NCI-H460 (cell line): ENCODE data around the gene HMX2. TPM values are rescaled to one million over a fixed set of nuclear protein-coding genes. Genes with fewer than 3 reads are reported as not detected.

Experiments used
- DNase-seq: peaks from one replicate; pipeline ENCODE4 v3.0.0-alpha.2; 2016; ENCODE audit warnings: low read depth; ENCODE audit errors: extremely low read depth
- total RNA-seq: library from RNA; depleted of rRNA; stranded (reverse); fragments of >200 nt; shearing (Covaris generic); gene quantifications from 2 replicates; pipeline ENCODE4 v1.2.3, GENCODE V29; 2014

Gene HMX2
- total RNA-seq, 1 experiment from 2014 or later: 1.1 TPM

DNA sequence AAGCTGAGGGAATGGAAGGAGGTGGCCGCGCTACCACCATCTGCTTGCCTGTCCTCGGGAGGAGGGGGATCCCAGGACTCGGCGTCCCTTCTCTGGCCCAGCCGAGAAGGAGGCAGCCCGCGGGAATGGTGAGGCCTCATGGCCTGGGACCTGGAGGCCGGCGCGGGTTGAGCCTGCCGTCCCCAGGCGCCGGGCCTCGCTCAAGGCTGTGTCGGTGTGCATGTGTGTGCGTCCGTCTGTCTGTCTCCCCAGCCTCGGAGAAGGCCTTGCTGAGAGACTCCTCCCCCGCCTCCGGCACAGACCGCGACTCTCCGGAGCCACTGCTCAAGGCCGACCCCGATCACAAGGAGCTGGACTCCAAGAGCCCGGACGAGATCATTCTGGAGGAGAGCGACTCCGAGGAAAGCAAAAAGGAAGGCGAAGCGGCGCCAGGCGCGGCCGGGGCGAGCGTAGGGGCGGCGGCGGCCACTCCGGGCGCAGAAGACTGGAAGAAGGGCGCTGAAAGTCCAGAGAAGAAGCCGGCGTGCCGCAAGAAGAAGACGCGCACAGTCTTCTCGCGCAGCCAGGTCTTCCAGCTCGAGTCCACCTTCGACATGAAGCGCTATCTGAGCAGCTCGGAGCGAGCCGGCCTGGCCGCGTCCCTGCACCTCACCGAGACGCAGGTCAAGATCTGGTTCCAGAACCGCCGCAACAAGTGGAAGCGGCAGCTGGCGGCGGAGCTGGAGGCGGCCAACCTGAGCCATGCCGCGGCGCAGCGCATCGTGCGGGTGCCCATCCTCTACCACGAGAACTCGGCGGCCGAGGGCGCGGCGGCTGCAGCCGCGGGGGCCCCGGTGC lies 10.9 kb upstream of the HMX2 start:
- no peak for DNase-seq

GRCh38 chr10:123139165-123139520 lies 8.8 kb upstream of the HMX2 start:
- DNase-seq: no peak

GRCh38 chr10:123139521-123140163 lies 8.3 kb upstream of the HMX2 start:
- DNase-seq: peak; percentile 83

DNA sequence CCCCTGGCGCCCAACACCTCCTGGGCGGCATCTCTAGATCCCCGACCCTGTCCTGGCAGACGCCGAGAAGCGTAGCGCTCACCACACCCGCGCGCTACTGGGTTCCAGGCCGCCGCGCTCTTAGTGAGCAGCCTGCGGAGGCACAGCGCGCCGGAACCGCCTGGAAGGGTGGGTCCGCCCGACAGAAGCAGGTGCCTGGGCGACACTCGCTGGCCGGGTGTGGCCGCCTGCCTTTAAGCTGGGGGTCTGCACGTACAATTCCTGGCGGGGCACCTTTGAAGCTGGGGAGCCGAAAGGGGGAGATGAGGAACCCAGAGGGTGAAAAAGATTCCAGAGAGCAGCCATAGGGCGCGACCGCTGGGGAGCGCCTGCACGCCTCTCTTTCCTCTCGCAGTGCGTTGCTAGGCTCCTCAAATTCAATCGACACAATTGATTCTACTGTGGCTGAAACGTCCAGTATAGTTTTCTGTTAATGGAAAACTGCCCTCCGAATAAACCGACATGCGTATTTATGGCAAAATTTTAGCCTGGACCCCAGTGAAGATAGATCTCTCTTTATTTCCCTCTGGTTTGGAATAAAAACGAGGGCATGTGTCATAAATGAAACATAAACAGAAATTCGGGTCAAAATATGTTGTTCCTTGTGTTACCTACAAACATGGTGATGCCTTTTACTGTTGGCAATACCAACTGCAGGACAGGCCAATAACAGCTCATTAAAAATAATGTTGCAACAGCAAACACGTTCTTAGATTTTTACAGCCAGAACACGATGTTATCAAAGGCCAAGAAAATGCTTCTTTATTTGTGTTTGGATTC lies 7.6 kb upstream of the HMX2 start:
- no peak for DNase-seq

- DNase-seq: no peak
Measured at GRCh38 chr10:123140983-123141390, 6.9 kb upstream of the HMX2 start.

GRCh38 chr10:123141791-123142700 lies 5.9 kb upstream of the HMX2 start:
- DNase-seq: no peak

DNA sequence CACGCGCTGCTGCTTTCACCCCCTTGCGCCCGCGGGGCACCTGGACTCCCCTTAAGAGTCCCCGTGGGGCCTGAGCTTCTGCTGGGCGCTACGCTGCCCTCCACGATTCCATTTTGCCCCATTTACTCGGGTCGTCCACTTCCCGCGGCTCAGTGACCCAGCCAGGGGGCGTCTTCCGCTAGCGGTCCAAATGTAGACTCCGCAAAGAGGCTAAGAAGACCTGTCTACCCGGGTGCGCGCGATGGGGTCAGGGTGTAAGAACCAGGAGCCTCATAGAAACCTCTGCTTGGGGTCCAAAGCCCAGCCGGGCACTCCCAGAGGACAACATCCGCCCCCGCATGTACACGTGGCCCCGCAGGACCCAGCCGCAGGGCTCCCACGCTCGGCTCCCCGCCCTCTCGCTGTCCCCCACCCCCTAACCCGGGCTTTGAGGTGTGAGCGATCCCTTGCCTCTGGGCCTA lies 5.2 kb upstream of the HMX2 start:
- no peak for DNase-seq

DNA sequence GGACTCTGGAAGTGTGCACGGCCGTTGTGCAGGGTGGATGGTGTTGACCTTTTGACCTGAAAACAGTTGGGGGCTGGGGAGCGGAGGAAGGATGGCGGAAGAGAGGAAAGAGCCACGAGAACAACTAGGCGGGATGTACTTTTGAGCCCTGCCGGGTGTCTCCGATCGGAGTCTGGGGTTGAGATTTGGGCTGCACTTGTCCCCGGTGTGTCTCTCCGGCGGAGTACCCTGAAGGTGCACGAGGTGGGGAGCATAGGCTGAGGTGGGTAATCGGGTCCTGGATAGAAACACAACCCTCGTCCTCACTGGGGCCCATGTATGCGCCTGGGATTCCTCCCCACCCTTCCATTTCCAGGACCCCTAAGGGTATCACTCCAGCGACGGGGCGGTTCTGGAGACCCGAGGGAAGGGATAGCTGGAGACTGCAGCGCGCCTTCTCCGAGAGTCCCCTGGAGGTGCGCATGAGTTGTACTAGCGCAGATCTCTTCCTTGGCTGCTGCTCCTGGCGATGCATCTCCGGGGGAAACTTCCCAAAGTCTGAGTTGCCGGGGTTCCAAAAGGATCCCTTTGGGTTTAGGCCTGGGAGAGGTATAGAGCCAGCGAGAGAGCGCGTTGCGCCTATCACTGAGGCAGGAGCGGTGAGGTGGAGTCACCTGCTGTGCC lies 4.6 kb upstream of the HMX2 start:
- no peak for DNase-seq

- DNase-seq: no peak
Measured at GRCh38 chr10:123143825-123144168, 4.1 kb upstream of the HMX2 start.

GRCh38 chr10:123144697-123145541 lies 3.0 kb upstream of the HMX2 start:
- no peak for DNase-seq

GRCh38 chr10:123145542-123146012 lies 2.4 kb upstream of the HMX2 start:
- no peak for DNase-seq

- DNase-seq: no peak
Measured at GRCh38 chr10:123146013-123146893, 1.7 kb upstream of the HMX2 start.

DNA sequence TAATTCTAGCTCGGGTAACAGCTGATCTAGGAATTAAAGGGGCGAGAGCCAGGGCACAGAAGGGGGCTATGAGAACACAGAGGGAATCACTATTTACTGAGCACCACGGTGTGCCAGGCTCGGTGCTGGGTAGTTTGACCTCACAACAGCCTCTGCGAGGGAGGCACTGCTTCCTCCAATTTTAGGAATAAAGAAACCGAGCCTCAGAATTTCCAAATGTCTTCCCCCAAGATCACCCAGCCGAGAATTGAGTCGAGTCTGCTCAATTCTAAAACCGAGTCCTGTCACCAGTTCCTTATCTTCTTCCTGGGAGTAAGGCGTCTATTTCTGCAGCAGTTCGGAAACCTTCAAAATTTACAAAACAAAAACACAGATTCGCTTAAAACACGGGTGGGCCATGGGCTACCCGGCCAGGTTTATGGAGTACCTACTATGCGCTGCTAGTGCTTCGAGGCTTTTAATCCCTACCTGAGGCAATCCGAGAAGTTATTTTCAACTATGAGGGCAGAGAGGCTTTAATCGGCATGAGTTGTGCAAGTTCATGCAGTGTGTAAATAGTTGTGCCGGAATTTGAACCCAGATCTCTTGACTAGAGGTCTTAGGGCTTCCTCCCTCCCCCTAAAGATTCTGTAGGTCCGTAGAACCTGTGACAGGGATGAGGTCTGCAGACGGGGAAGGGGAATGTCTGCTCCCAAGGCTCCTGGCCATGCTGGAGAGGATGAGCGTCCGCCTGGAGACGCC lies 872 bp upstream of the HMX2 start:
- no peak for DNase-seq

GRCh38 chr10:123148414-123149161 lies 652 bp downstream of the HMX2 start:
- no peak for DNase-seq

DNA sequence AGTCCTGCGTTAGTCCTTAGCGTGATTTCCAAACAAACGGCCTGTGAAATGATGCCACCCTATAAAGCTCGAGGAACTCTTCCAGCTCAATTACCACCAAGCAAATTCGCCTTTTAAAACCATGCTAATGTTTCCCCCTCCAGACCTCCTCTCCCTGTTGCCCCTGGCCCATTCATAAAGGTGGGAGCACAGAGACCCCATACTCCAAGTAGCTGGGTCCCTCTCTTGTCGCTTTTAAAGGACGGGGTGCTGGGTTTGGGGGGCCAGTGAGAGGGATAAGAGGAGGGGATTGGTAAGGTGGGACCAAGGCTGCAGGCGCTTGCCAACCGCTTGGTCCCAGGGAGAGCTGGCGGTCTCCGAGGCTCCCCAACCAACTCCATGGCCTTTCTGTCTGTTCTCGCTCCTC lies 1.2 kb downstream of the HMX2 start:
- no peak for DNase-seq

- no peak for DNase-seq
Measured at GRCh38 chr10:123149568-123150270, 1.8 kb downstream of the HMX2 start.
